KOPT-K1 (cell line): ENCODE data around the gene RASA3.
"Not testable (repeated sequence)": the region's sequence is repeated elsewhere in the genome, so short reads cannot be mapped to it uniquely, and the experiment has no call there.

ENCODE experiments used
- H3K27ac ChIP-seq: fragments of 200-600 bp; sonication (generic); 2 replicates; pipeline ENCODE4 v1.5.1; 2016; ENCODE audit warnings: antibody characterized with exemption, mild to moderate bottlenecking, low read depth, low read length; ENCODE audit not compliant: poor library complexity, severe bottlenecking
- H3K36me3 ChIP-seq: fragments of 200-600 bp; sonication (generic); 2 replicates; pipeline ENCODE4 v1.5.1; 2017; ENCODE audit warnings: antibody characterized with exemption, mild to moderate bottlenecking, low read length, moderate library complexity; ENCODE audit not compliant: insufficient read depth
- H3K9me3 ChIP-seq: fragments of 200-600 bp; sonication (generic); 2 replicates; pipeline ENCODE4 v1.5.1; 2017; ENCODE audit warnings: antibody characterized with exemption, low read length, mild to moderate bottlenecking; ENCODE audit not compliant: insufficient read depth, poor library complexity, severe bottlenecking

Gene RASA3

DNA sequence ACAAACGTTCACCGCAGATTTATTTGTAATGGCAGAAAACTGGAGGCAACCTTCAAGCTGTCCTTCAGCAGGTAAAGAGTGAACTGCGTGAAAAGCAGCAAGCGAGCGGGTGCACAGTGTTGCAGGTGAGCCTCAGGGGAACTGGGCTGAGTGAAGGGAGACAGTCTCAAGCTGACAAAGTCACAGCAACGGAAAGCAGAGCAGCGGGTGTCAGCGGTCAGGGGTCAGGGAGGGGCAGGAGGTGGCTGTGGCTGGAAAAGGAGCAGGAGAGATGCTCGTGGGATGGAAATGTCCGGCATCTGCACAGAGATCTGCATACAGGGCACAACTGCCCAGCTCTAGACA, 8.5 kb upstream of the RASA3 start:
- Histone ChIP-seq H3K36me3 (no peaks in the 10 kb centered on the region), H3K27ac (peak overlapping the region; percentile 58), H3K9me3 (no peaks in the 10 kb centered on the region)

DNA sequence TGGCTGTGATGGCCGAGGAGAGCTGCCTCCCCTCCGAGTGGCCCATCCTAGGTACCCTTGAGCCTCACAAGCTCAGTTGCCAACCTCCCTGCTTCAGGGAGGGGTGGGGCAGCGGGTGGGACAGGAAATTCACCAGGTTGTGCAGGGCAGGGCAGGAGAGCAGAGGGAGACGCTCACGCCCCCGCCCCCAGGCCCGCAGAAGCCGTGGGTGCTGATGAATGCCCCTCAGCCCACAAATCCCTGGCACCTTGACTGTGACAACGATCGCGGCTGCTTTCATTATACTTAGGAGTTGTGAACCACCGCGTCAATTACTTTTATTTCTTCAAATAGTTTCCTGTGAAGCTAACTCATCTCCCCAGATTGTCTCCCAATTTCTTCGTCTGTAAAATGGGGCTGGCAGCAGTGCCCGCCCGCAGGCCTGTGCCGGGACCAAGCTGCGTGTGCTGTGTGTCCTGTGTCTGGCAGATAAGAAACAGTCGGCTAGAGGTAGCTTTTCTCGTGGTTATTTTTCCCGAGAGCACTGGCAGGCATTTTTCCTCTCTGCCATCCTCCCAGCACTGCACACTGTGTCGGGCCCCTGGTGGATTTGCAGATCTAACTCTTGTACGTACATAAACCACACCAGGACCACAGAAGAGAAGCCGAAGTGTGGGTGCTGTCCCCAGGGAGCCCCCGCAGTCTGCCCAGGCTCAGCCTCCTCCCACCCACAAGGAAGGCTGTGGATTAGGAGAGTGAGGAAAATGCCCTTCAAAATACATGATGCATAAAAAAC, 7.9 kb upstream of the RASA3 start:
- Histone ChIP-seq H3K36me3 (no peaks in the 10 kb centered on the region), H3K9me3 (no peaks in the 10 kb centered on the region), H3K27ac (peak overlapping the region; percentile 58)

DNA sequence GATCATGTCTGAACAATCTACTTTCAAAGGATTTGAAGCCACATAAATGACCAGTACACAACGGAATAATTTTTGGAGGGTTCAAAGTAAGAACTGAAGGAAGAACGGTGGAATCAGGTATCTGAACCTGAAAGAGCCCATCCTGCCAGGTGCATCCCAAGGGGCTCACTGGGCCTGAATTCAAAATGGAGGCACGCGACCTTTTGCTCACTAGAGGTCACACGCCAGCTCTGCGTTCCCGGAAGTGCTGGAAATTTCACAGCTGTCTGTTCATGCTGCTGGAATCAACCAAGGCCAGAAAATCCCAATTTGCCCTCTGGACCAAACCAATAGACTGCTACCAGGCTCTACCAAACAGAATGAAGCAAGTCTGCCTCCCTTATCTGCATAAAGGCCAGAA, 4.2 kb upstream of the RASA3 start:
- no peak overlapping the region for H3K27ac ChIP-seq
- no peaks in the 10 kb centered on the region for H3K9me3 ChIP-seq
- no peaks in the 10 kb centered on the region for H3K36me3 ChIP-seq

DNA sequence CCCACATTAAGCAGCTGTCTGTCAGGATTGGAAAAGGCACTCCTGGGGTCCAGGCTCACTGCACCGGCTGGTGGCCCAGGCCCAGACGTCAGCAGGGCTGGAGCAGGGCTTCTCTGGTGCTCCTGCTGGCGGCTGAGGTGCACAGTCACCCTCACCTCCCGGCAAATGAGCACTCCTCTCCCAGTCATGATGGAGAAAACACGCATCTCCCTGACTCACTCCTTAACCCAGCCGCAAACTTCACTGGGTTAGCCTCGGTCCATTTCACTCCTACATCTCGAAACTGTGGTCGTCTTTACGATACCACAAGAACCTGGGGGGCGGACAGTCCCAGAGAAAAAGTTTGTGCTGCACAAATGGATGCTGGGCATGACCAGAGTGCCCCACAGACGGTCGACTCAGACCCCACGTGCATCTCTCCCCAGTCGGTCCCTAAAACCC, 3.3 kb upstream of the RASA3 start:
- Histone ChIP-seq H3K9me3 (no peaks in the 10 kb centered on the region), H3K36me3 (no peaks in the 10 kb centered on the region), H3K27ac (no peak overlapping the region)

DNA sequence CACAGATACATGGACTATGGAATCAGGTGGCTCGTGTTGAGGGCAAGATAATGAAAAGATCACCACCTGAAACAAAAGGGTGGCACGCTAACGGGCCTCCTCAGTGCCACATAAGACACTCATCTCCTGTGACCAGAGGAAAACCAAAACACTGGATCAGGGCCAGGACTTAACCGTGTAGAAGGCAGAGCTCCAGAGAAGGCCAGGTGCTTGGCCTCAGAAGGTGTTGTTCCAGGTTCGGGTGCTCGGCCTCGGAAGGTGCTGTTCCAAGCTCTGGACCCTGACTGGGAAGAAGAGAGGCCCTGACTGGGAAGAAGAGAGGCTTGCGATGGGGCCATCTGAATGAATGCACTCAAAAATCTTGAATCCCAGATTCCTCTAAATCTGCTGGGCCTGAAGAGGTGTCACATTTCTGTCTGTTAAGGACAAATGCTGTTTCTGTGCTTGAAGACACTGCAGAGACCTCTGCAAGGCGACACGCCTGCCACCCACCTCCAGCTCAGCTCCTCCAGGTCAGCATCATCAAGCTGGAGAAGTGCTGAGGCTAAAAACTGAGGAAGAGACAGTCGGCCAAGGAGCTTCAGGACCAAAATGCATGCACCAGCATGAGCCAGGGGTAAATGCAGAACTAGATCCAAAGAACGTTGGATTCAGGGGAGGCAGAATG, 2.7 kb upstream of the RASA3 start:
- no peak overlapping the region for H3K27ac ChIP-seq
- no peaks in the 10 kb centered on the region for H3K36me3 ChIP-seq
- no peaks in the 10 kb centered on the region for H3K9me3 ChIP-seq

DNA sequence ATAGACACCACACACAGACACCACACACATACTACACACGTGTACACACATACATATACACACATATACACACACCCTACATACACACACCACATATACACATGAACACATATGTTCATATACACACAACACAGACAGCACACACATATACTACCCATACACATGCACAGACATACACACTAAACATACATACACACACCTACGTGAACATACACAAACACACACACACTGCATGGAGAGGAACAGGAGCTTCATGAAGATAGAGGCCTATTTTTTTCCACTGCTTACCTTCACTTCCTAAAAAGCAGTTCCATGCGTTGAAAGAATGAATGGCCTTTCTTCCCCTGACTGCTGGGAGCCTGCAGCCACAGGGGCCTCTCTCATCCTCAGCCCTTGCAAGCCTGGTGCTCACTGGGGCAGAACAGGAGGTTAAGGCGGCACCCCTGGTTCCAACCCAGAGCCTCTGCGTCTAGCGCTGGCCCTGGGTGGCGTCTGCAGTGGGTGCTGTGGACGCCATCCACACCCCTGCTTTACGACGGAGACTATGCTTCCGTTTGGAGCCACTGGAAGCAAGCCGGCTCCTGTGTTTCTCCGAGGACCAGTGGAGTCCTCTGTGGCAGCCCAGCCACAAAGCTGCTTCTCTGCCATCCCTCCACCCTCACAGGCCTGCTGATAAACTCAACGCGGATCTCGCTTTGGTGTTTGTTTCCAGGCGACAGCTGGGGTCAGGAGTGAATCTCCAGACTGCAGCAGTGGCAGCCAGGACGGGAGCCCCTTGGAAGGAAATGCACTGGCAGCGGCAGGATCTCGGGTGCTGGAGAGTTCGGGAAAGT, 1.9 kb upstream of the RASA3 start:
- Histone ChIP-seq H3K36me3 (no peaks in the 10 kb centered on the region), H3K9me3 (no peaks in the 10 kb centered on the region), H3K27ac (no peak overlapping the region)

DNA sequence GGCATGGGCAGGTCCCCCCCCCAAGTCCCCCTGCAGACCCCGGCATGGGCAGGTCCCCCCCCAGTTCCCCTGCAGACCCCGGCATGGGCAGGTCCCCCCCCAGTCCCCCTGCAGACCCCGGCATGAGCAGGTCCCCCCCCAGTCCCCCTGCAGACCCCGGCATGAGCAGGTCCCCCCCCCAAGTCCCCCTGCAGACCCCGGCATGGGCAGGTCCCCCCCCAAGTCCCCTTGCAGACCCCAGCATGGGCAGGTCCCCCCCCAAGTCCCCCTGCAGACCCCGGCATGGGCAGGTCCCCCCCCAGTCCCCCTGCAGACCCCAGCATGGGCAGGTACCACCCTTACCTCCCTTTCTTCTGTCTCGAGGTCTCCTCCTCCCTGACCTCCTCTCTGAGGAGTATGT, 1.1 kb upstream of the RASA3 start:
- not testable (repeated sequence) for H3K9me3 ChIP-seq

DNA sequence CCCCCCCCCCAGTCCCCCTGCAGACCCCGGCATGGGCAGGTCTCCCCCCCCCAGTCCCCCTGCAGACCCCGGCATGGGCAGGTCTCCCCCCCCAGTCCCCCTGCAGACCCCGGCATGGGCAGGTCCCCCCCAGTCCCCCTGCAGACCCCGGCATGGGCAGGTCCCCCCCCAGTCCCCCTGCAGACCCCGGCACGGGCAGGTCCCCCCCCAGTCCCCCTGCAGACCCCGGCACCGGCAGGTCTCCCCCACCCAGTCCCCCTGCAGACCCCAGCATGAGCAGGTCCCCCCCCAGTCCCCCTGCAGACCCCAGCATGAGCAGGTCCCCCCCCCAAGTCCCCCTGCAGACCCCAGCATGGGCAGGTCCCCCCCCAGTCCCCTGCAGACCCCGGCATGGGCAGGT, 703 bp upstream of the RASA3 start:
- H3K27ac ChIP-seq, H3K36me3 ChIP-seq, H3K9me3 ChIP-seq: not testable (repeated sequence)

More for the DNA sequence above, 1.1 kb upstream of the RASA3 start:
- not testable (repeated sequence) for H3K36me3 ChIP-seq, H3K27ac ChIP-seq

DNA sequence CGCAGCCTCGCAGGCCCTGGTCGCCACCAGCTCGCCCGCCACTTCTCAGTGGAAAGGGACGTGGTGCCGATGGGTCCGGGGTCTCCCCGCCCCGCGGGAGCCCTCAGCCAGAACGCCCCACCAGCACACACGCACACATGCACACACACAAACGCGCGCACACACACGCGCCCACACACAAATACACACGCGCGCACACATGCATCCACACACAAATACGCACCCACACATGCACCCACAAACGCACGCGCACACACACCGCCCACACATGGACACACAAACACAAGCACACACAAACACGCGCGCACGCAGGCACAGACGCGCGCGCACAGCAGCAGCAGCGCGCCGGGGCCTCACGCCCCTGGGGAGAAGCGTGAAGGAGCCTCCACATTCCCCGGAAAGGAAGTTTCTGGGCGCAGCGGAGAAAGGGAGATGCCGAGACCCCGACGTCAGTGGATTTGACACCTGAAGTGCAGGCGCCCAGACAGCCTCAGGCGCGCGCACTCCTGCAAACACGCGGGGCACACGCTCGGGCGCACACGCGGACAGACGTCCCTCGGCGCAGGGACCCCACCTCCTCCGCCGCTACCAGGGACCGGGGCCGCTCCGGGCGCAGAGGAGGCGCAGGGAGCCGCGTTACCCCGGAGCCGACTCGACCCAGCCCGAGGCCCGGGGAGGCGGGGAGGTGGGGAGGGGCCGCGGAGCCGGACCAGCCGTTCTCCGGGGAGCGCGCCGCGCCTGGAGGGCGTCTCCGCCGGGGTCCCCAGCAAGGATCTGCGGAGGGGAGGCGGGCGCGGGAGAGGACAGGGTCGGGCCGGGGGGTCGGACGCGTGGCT, 622 bp downstream of the RASA3 start:
- no peaks in the 10 kb centered on the region for H3K36me3 ChIP-seq
- no peaks in the 10 kb centered on the region for H3K9me3 ChIP-seq
- H3K27ac ChIP-seq = peak overlapping the region; percentile 78

DNA sequence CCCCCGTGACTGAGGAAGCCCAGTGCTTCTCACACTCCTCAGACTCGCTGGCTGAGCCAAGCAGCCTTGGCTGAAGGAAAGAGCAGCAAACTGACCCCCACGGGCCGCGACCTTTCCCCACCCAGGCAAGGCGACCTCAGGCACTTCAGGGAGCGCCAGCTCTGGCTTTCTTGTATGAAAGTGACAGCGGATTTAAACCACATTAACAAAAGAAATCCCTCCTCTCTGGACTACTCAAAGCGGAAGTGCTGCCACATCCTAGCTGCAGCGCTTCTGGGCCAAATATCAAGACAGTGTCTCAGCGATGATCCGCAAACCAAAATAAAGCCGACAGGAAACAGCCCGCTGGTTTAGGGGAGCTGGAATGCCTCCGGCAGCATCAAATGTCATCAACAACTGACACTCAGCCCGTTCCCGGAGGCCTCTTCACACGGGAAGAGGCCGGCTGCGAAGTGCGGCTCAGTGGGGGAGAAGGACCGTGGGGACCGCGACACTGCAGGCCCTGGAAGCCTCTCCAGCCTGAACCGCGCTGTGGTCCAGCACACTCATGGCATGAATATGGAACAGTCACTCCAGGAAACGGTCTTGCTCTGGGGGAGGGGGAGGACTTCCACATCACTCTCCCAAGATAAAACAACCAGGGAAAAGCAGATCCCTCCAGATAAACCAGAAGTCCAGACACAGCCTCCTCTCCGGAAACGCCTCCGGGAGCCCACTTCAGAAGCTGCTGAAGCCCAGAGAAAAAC, 1.4 kb downstream of the RASA3 start:
- no peaks in the 10 kb centered on the region for H3K36me3 ChIP-seq
- peak overlapping the region; percentile 78 for H3K27ac ChIP-seq
- H3K9me3 ChIP-seq = no peaks in the 10 kb centered on the region

DNA sequence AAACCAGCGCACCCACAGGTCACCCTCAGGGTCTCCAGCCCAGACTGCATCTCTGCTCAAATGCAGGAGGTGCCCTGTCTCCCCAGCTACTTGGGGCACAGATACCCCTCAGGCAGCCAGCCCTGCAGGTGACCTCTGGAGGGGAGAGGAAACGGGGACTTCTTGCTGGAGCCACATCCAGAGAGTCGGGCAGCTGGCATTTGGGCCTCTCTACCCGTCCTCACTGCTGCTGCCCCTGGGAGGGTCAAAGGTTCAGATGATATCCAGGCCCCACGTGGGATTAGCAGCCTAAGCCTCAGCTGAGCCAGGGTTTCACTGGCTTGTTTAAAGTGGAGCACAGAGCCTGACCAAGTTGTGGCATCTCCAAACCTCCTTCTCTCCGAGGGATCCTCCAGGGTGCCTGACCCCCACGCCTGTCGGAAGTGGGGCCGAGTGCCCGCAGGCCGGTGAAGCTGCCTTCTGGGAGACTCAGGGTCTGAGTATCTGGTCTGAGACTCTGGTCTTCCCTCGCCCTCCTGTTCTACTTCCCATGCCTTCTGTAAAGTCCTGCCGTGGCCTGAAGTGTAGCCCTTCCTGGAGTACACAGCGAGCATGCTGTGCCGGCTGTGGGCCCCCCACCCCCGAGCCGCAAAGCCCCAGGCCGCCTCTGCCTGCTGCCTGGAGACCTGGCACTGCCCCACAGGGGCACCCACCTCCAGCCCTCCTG, 2.1 kb downstream of the RASA3 start:
- Histone ChIP-seq H3K9me3 (peaks cover 4% of the 10 kb centered on the region), H3K27ac (peak overlapping the region; percentile 78), H3K36me3 (no peaks in the 10 kb centered on the region)

DNA sequence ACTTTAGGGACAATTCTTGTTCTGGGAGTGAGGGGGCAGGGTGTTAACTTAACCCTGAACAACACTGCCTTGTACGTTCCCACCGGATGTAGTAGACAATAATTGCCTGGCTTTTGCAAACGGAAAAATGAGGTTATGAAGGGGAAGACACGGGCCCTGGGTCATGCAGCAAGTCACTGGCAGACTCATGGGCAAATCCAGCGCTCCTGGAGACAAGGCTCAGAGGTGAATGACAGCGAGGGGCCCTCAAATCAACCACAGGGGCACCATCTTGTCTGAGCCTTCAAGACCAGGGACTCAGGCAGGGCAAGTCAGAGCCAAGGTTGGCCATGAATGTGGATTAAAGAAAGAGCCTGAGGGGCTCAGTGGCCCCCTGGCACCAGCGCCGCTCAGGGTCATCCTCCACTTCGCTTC, 2.8 kb downstream of the RASA3 start:
- Histone ChIP-seq H3K36me3 (no peaks in the 10 kb centered on the region), H3K27ac (peak overlapping the region; percentile 78), H3K9me3 (peaks cover 6% of the 10 kb centered on the region)

DNA sequence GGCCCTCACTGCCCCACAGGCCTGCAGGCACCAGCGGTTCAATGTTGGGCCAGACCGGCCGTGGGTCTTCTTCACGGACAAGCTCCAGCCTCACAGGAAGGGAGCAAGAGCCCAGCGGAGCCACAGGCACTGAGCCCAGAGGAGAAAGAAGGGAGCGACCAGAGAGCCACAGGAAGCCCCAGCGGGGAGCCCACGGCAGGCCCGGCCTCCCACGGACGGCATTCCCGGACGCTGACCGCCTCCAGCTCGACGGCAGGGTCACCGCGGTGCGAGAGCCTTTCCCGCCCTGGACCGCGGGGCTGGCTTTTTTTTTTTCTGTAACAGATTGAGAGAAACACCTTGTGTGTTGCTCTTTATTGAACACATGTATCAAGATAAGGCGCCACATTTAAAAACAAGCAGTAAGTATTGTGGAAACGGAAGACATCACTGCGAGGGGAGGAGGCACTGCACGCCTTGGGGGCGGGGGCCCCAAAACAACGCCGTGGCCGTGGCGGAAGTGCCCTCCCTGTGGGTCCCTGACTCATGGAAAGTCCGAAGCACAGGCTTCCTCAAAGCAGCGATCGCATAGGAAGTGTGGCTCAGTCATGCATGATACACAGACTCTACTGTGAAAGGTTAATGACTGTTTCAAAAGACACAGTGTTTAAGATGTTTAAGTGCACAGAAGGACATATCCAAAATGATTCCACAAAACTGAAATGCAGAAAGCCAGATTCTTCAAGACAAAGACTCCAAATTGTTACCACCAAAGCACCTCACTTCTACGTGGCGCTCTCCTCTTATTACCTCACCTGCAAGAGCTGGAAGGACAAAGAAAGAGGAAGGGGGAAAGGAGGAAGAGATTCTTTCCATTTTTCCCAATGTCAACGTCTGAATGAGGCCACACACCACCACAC, 3.5 kb downstream of the RASA3 start:
- H3K36me3 ChIP-seq = no peaks in the 10 kb centered on the region
- peaks cover 6% of the 10 kb centered on the region for H3K9me3 ChIP-seq
- H3K27ac ChIP-seq = peak overlapping the region; percentile 78
